HG03175 (cell line): Measurements from ENCODE around the gene MYL6B.

Experiments
- ATAC-seq: cut with Tn5 transposase; IDR thresholded peaks from one replicate; pipeline ENCODE4 v1.9.1; 2021; ENCODE audit warnings: mild to moderate bottlenecking, moderate library complexity; ENCODE audit not compliant: unreplicated experiment

MYL6B gene

GRCh38 chr12:56204275-56204674, 51.9 kb downstream of the MYL6B start:
- no peak for ATAC-seq

- no peak for ATAC-seq
Measured at GRCh38 chr12:56205445-56205844, 53.1 kb downstream of the MYL6B start.

- no peak for ATAC-seq
Measured at GRCh38 chr12:56206452-56207166, 54.2 kb downstream of the MYL6B start.
